GM20431 (cell line): ENCODE data around the gene CTNNA2.

Experiments used
- in situ Hi-C: fragments of 300-500 bp; cut with MseI, MboI; formaldehyde crosslinking; loops from one replicate; pipeline ENCODE4 v1.15.0; 2020; ENCODE audit warnings: low sequenced_read_pairs; ENCODE audit not compliant: unreplicated experiment

Gene CTNNA2

GRCh38 chr2:80326861-80327260, 814.0 kb downstream of the CTNNA2 start:
- in situ Hi-C loops, result no loop called here

DNA sequence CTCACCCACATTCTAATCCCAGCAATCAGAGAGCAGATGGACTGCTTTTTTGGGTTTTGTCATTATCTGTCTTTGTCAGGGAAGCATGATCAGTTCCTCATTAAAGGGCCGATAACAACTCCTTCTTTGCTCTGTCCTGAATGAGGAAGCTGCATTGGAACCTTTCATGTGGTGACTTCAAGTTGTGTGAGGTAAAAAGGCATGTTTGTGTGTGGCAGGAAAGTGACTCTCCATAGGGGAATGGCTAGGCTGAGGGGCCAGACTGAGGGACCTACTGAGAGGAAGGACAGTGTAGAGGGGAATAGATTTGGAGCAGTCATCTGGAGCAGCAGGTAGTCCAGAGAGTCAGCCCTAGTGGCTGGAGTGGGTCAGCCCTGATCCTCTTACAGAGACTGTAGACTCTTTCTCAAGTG, 815.3 kb downstream of the CTNNA2 start:
- in situ Hi-C loops, result no loop called here

- in situ Hi-C loops, result no loop called here
Observed at GRCh38 chr2:80329491-80329890, 816.6 kb downstream of the CTNNA2 start.

- in situ Hi-C loops, result no loop called here
Observed at GRCh38 chr2:80330527-80331450, 817.9 kb downstream of the CTNNA2 start.

GRCh38 chr2:80333886-80334285, 821.0 kb downstream of the CTNNA2 start:
- in situ Hi-C loops, result no loop called here

DNA sequence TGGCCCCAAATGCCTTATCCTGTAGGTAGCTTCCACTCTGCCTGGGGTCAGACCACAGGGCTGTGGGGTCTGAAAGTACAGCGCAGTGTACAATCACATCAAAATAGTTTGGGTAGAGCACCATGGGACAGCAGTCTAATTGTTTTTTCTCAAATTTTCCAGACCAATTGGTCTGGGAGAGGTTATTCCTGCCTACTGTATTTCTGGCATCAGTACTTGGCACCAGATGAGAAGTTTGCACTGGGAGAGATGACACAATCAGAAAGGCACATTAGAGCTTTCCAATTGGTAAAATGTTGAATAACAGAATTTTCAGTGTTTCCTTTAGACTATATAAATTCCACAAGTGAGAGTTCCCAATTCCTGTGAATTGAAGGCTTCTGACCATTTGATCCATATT, 822.6 kb downstream of the CTNNA2 start:
- in situ Hi-C loops, result no loop called here

GRCh38 chr2:80338794-80339193, 825.9 kb downstream of the CTNNA2 start:
- in situ Hi-C loops, result no loop called here

- in situ Hi-C loops, result no loop called here
Observed at GRCh38 chr2:80340022-80340421, 827.2 kb downstream of the CTNNA2 start.

GRCh38 chr2:80348078-80348477, 835.2 kb downstream of the CTNNA2 start:
- in situ Hi-C loops, result no loop called here

- in situ Hi-C loops, result no loop called here
Observed at GRCh38 chr2:80348953-80349352, 836.1 kb downstream of the CTNNA2 start.

- in situ Hi-C loops, result no loop called here
Observed at GRCh38 chr2:80351231-80351630, 838.4 kb downstream of the CTNNA2 start.

DNA sequence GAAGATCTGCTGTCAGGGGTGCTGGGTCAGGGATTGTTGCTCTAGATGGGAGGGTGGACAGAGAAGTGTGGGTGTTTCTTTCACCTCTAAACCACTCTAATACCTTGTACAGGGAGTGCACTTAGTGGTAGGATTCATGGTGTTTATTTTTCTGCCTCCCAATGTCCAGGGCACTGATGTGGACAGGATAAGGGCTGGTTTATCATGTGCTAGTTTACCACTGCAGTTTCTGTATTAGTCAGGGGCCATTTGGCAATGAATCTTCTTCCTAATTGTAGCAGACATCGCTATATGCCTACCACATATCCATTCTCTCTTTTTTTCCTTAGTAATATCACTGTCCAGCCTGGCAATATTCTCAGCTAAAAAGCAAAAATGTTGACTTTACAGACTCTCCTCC, 842.0 kb downstream of the CTNNA2 start:
- in situ Hi-C loops, result no loop called here

DNA sequence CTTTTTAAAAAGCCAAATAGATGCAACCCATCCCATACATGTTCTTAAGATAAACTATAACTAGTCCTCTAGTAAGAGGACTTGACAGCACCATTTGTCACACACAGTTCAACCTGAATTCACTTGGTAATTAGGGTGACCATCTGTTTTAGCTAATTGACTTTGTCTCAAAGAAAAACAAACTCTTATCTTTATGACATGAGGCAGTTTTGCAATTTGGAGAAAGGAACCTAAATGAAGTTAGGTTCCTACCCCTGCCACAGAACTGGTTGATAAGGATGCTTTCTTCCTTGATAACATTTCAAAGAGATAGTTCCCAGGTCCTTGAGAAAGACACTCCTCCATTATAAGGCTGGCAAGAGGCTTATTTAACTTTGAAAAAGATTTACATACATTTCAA, 849.1 kb downstream of the CTNNA2 start:
- in situ Hi-C loops, result no loop called here

- in situ Hi-C loops, result no loop called here
Observed at GRCh38 chr2:80363330-80363729, 850.5 kb downstream of the CTNNA2 start.

DNA sequence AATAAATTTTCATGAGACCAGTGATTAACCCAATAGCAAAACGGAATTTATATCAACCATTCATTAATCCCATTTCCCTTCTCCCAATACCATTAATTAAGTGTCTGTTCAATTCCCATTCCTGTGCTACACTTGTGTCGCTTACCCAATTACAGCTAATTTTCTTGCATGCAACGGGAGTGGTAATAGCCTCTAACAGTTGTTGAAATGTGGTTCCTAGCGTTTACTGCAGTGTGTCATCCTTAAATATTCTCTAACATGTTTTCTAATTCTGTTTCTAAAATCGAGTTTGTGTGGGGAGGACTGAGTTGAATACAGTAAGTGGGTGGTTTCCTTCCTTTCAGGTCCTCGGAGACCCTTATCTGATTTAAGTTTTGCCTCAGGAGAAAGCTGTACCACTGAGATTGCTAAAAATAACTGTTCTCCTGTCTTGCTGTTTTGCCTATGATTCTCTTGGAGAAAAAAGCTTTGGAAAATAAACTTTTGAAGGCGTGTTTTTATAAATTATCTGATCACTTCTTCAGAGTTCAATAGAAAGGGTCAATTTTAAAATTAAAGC, 851.0 kb downstream of the CTNNA2 start:
- in situ Hi-C loops, result no loop called here

DNA sequence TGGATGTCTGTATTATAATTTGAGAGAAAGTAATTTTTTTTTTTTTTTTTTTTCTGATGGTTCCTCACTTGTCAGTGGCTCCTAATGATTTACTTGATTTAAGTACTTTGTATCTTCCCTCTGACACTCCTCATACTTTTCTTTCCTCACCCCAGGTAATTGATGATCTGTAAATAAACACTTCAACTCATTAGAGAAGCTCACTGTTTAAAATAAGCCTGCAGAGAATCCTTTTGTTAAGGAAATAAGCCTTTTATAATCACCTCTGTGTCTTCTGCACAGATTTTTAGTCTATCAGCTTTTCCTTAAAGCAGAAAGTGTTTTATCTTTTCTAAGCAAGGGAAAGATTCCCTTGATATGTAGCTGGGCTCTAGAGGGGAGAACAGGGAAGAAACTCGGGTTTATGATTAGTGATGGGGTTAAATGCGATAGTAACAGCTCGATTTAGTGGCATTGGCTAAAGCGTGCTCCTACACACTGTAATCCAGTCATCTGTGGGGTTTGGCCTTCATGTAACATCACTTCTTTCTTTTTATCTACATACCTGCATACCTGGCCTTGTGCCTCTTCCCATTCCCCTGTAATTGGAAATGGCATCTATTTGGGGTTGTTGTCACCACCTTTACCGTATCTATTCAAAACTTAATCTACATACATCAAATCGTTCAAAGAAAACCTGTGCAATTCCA, 851.8 kb downstream of the CTNNA2 start:
- in situ Hi-C loops, result no loop called here

- in situ Hi-C loops, result no loop called here
Observed at GRCh38 chr2:80365762-80366161, 852.9 kb downstream of the CTNNA2 start.

- in situ Hi-C loops, result no loop called here
Observed at GRCh38 chr2:80370375-80371009, 857.6 kb downstream of the CTNNA2 start.

DNA sequence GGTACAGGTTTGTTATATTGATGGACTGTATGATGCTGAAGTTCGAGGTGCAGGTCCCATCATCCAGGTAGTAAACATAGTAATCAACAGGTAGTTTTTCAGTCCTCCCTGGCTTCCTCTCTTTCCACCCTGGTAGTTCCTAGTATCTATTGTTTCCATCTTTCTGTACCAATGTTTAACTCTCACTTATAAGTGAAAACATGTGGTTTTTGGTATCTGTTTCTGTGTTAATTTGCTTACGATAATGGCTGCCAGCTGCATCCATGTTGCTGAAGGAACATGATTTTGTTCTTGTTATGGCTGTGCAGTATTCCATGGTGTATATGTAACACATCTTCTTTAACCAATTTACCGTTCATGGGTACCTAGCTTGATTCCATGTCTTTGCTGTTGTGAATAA, 861.3 kb downstream of the CTNNA2 start:
- in situ Hi-C loops, result no loop called here

DNA sequence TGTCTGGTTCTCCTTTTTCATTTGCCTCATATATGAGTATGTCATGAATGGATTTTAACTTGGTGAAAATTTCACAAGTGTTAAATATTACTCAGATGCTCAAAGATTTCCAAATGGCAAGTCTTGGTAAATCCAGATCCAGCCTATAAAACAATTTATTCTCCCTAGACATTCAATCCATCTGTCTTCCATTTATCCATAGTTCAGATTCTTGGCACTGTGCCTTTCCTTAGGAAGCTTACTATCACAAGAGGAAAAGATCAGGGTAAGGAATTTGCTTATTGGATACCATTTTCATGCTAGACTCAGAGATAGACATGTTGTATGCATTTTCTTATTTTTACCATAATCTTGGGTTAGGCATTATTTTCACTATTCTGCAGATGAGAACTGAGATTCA, 864.2 kb downstream of the CTNNA2 start:
- in situ Hi-C loops, result no loop called here

DNA sequence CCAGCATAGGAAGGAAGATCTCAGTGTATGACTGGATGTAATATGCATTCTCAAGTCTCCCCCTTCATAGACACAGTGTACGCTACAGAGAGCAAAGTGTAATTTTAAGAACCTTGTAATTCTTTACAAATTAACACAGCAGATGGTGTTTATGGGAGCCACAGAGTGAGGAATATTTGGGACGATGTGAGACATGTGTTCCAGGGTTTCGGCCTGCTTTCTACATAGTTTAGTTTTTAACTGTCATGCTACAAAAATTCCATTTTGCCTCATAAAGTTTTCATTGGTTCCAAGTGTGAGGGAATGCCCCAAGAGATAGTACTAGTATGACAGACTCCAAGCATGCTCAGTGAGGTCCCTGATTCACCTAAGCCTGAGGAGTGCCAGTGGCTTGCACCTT, 867.9 kb downstream of the CTNNA2 start:
- in situ Hi-C loops, result no loop called here
